Stimulated activated CD4-positive, alpha-beta T cell treated with anti-CD3 and anti-CD28 coated beads, Interleukin-15, amount 100 ng/mL, for 48 hours (primary cell): Measurements from ENCODE around the gene SLC25A13.

Source experiments
- DNase-seq, 2 donors: peaks; one replicate each; pipeline ENCODE4 v3.0.0-alpha.2; 2020; ENCODE audit warnings: low read depth in 2 of 2

The SLC25A13 gene

GRCh38 chr7:96203786-96204185 is 118.1 kb downstream of the SLC25A13 start:
- no peak for DNase-seq

DNA sequence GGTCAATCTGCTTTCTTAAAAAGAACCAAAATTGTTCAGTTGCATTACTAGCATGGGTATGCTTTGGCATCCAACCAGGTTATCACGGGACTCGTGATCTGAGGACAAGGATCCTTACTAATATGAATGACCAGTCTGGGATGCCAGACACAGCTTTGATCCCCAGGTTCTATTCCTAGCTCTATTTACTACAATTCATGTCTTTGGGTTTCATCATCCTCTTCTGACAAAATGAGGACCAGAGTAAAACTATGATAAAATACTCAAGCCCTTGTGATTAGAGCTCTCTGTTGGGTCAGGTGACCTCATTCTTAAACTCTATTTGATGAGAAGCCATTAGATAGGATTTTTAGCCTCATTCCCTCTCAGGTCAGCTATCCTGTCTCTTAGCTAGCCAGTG is 119.8 kb downstream of the SLC25A13 start:
- no peak for DNase-seq

DNA sequence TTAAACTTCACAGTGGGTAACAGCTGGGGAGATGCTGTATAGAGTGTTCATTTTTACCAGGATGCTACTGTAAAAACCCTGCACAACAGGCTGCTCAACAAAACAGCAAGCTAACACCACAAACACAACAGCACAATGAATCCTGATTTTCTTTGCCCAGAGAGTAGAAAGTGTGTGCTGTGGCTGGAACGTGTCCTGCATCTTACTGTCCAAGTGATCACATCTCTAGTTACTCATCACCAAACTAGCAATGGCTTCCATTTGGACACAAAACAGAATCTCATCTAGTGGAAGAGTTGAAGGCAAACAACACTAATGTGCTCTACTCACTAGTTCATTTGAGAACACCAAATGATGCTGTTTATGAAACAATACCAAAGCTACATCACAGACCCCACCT is 121.2 kb downstream of the SLC25A13 start:
- DNase-seq, result no peak

DNA sequence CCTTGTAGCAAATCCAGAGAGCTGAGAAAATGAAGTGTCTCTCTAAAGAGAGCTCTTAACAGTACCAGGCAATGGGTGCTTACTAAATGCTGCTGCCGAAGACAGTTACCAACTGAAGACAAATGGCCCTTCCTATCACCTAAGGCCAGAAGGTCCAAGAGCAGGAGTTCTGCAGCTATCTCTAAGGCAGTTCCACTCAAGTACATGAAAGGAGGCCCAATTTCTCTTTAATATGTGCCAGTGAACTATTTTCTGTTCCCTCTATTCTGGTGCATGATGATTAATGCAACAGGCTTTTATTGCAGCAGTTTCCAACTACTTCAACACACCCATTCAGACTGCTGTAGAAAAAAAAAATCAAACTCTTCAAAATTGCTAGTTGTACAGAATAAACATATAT is 122.5 kb downstream of the SLC25A13 start:
- DNase-seq, result no peak

DNA sequence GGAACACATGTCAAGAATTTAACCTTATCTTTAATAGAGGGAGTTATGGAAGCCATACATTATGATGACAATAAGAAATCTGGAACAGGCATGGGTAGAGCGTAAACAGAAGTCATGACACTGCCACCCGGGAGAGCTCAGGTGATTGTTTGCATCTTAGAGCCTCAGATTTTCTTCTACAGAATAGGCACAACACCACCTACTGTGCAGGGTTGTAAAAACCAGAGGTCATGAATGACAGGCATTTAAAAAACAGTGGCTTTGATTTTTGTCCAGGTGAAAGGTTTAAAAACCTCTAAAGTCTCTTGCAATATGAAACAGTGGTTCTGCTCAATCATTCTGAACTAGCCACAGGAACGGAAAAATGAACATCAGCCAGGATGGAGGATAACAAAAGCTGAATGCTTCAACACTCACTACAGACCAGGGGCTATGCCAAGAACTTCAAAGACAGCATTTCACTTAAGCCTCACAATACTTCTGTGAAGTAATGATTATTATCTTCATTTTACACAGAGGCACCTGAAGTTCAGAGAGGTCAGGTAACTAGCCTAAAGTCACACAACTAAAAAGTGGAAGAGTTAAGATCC is 123.8 kb downstream of the SLC25A13 start:
- DNase-seq, result no peak

DNA sequence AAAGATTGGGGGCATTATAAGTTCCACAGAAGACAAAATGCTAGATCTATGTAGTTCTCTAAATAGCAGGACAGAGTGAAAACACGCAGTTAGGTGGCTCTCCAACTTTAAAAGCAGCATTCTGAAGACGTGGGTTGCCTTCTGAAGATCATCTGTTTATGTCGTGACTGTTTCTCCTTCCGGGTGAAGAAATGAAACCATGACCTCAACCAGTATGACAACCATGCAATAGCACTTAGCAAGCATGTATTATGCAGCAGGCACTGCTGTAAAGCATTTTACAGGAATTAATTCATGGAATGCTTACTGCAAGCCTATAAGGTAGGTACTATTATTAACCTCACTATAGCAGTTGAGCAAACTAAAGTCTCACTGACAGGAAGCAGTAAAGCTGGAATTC is 125.2 kb downstream of the SLC25A13 start:
- no peak for DNase-seq

GRCh38 chr7:96189129-96189820 is 132.6 kb downstream of the SLC25A13 start:
- no peak for DNase-seq

- no peak for DNase-seq
Observed at GRCh38 chr7:96188591-96188991, 133.3 kb downstream of the SLC25A13 start.

GRCh38 chr7:96188174-96188581 is 133.7 kb downstream of the SLC25A13 start:
- DNase-seq, result no peak

GRCh38 chr7:96187735-96188134 is 134.2 kb downstream of the SLC25A13 start:
- DNase-seq, result no peak

DNA sequence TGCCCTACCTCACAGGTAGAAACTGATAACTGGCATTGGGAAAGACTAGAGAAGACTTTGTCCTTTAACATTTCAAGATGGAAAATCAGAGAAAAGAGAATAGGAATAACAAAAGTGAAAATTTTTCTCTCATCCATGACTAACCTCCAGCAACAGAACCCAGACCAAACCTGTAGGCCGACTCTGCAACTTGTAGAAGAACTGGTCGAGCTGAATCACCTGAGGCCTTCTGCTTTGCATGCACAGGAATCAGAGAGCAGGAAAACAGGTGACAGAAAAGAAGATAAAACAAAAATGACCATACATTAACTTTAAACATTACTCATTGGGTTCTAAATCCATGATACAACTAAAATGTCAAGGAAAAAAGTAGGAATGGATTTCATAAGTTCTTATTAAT is 137.1 kb downstream of the SLC25A13 start:
- no peak for DNase-seq

GRCh38 chr7:96183163-96183670 is 138.7 kb downstream of the SLC25A13 start:
- DNase-seq, result no peak

DNA sequence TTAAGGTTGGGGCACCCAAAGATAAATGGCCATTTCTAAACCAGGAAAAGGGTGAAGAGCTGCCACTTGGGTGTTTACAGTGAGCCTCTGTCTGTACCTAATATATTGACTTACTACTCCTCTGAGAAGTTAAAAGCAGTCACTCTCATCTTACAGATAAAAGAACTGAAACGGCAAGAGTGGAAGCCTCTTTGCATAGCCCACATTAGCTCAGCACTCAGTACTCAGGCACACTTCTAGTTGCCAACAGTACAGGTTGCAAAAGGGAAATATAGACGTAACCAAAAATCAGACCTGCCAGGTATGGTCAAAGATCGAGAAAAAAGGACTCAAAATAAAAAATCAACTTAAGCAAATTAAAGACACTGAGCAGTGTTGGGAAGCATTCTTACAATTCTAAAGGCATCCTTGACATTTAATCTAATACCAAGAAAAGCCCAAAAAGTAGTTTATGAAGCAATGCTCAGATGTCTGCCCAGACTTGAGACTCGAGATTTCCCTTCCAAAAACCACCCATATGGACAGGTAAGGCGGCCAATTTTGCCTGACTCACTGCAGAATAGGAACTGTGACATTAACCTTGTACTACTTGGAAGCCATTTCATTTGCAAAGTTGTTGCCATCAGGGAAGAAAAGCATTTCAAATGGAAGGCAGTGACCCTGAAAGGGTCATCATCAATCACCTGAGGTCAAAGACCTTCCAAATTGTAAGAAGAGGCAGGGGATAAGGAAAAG is 139.3 kb downstream of the SLC25A13 start:
- DNase-seq, result no peak

DNA sequence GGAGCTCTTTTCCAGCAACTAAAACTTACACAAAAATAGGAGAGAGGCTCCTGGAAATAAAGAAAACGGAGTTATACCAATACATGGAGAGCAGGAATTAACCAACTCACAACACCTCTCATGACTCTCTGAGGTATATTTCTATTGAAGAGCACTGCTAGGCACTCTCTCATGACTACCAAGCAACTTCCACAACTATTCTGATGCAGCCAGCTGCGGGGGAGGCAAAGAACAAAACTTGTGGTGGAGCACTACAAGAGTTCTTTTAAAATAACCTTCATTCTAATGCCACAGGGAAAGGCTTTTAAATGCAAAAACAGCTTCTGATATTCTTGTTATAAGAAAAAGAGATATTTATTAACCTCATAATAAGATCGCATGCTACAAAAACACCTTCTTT is 140.7 kb downstream of the SLC25A13 start:
- no peak for DNase-seq

GRCh38 chr7:96179837-96180236 is 142.1 kb downstream of the SLC25A13 start:
- no peak for DNase-seq

DNA sequence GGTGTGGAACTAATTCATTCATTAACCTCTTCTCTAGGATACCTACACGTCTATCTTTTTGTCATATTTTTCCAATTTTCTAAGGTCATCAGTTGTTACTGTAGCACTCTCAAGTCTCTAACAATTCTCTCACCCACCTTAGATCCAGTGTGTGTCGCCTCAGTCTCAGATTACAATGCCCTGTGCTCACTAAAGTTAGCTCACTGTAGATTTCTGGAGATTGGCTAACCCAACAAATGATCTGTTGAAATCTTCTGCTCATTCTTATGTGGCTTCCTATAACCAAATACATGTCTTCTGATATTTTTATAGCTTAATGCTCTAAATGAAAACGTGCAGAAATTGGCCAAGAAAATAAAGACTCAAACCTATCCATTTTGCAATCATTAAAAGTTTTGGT is 142.6 kb downstream of the SLC25A13 start:
- no peak for DNase-seq

DNA sequence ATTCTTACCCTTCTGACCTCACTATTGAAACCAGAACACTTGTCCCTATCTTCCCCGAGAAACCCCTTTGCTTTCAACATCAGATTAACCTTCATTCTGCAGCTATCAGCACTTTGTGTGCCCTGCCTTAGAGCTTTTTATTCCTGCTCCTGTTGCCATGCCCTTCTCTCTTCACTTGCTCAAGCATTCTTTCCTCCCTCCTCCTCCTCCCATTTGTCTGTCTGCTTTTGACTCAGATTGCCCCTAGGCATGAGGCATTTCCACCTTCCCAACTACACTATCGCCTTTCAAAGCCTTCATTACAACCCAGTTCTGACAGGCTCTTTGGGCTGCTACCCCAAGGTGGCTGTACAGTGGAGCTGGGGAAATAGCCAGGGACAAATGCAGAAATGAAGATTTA is 143.3 kb downstream of the SLC25A13 start:
- no peak for DNase-seq

DNA sequence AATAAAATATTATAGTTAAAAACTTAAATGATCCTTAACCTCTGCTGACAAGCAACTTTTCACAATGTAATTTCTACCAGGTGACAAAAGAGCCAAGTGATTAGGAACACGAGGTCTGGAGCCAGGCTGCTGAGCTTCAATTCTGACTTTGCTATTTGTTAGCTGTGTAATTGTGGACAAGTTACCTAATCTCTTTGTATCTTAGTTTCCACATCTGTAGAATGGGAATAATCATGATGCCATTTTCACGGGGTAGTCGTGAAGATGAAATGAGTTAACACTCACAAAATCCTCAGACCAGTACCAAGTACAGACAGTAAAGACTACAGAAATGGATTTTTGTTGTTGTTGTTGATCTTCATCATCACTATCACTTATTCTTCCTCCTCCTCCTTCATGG is 144.5 kb downstream of the SLC25A13 start:
- DNase-seq, result no peak

- DNase-seq, result no peak
Observed at GRCh38 chr7:96174812-96175211, 147.1 kb downstream of the SLC25A13 start.

- no peak for DNase-seq
Observed at GRCh38 chr7:96173781-96174180, 148.1 kb downstream of the SLC25A13 start.

DNA sequence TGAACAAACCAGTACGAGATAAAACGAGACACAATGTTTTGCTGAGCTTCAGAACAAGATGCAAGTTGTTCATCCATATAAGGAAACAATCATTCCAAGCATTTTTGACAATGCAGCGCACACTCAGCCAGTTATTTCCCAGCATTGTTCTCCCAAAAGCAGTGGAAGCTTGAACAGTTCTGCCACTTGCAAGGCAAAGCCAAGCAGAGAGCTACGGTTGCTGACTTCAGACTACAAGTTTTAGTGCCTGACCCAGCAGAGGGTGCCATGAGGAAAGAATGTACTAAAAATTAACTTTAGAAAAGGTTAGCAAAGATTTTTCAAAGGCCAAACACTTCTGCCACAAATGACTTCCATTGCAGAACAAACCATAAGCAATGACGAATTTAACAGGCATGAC is 152.5 kb downstream of the SLC25A13 start:
- no peak for DNase-seq

DNA sequence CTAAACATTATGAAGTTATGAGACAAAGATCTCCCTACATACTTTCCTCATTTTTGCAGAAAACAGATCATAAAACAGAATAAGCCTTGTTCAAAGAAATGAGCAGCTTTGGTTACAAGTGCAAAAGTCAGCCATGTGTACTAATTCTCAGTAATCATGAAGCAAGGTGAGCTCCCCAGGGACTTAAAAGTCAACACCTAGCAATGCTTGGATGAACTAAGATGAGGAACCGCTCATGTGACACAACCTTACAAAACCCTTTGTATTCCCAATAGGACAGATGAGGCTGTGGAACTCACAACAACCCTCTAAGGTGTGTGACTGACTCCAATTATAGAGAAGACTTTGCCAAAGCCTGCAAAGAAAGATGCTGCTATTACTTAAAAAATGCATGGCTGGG is 154.5 kb downstream of the SLC25A13 start:
- DNase-seq, result no peak

GRCh38 chr7:96161897-96162296 is 160.0 kb downstream of the SLC25A13 start:
- no peak for DNase-seq
